ENCODE data around the gene DGKI.

The DGKI gene

DNA sequence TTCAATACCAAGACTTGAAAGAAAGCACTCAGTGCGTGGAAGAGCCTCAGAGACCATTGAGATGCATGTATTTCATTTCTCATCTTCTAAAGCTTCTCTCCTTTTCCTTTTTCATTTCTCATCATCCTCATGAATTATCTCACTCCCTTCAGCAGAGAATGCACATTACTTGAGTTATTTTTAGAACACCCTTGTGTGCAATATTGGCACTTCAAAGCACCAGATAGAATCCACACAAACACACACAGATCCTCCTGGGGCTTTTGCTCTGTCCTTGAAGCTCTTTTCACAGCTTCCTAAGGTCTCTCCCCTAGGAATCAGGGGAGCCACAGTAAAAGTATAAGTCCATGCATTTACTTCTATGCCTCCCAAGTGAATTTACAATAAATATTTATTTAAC is 18.3 kb downstream of the DGKI start:
- DNase-seq (ENCODE audit: low read depth in 2 of 2), result no peak
- TF ChIP-seq, protein P1, sequence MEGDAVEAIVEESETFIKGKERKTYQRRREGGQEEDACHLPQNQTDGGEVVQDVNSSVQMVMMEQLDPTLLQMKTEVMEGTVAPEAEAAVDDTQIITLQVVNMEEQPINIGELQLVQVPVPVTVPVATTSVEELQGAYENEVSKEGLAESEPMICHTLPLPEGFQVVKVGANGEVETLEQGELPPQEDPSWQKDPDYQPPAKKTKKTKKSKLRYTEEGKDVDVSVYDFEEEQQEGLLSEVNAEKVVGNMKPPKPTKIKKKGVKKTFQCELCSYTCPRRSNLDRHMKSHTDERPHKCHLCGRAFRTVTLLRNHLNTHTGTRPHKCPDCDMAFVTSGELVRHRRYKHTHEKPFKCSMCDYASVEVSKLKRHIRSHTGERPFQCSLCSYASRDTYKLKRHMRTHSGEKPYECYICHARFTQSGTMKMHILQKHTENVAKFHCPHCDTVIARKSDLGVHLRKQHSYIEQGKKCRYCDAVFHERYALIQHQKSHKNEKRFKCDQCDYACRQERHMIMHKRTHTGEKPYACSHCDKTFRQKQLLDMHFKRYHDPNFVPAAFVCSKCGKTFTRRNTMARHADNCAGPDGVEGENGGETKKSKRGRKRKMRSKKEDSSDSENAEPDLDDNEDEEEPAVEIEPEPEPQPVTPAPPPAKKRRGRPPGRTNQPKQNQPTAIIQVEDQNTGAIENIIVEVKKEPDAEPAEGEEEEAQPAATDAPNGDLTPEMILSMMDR (IDR thresholded peaks at IDR 0.05; ENCODE audit: low read depth, low read length), result no peak

DNA sequence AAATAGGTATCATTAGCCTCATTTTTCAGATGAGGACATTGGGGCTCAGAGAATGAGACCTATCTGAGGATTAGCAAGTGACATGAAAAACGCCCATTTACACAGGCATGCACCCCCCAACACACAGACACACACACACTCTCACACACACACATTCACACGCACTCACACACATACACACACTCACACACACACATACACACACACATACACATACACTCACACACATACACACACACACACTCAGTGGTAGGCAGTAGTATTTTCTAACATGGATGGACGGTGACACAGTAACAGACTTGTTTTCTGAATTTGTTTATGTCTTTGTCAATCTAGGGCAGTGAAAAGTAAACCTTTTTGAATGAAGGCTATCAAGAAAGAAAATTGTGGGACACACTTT is 21.3 kb downstream of the DGKI start:
- DNase-seq (ENCODE audit: low read depth in 2 of 2), result no peak
- no peak overlapping the region for H3K4me3 ChIP-seq (replicated peaks in 1 of 2; ENCODE audit: low read depth in 2 of 2, low read length in 2 of 2)
- TF ChIP-seq, protein P1 (IDR thresholded peaks at IDR 0.05; ENCODE audit: low read depth, low read length), result no peak

More for the DNA sequence above, 18.3 kb downstream of the DGKI start:
- no peak overlapping the region for H3K4me3 ChIP-seq (replicated peaks in 1 of 2; ENCODE audit: low read depth in 2 of 2, low read length in 2 of 2)

DNA sequence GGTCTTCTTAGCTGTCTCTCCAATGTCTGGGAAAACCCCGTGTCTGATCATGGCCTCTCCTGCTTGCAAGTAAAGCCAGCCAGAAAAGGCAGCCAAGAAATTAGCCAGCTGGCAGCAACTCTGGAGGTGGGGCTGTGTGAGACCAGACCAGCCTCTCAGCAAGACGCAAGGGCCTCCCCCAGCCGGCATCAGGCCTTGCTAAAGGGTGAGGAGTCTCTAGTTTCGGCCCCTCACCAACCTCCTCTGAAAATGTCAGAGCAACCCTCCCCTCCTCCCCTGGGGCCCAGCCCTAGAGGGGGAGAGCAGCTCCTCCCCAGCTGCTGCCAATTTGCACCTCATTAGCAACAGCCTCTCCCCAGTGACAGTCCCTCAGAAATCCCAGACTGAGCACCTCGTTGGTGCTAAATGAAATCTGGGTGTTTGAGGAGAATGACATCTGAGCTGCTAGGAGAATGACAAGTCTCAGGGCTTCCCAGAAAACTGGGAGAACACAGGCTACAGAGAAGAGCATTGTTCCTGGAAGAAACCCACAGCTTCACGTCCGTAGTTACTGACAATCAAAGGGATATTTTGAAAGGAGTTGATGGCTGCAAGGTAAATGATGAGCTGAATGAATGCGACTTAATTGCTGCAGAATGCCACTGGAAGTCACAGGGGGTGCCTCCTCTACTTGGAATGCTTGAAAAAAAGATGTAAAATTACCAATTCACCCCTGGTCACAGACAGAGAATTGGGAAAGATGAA is 25.9 kb downstream of the DGKI start:
- peak; percentile 85 to 86 for DNase-seq (ENCODE audit: low read depth in 2 of 2)
- no peak overlapping the region for H3K4me3 ChIP-seq (replicated peaks in 1 of 2; ENCODE audit: low read depth in 2 of 2, low read length in 2 of 2)
- TF ChIP-seq, protein P1 (IDR thresholded peaks at IDR 0.05; ENCODE audit: low read depth, low read length), result no peak

- no peak for DNase-seq (ENCODE audit: low read depth in 2 of 2)
- TF ChIP-seq, protein P1 (IDR thresholded peaks at IDR 0.05; ENCODE audit: low read depth, low read length), result no peak
- H3K4me3 ChIP-seq (replicated peaks in 1 of 2; ENCODE audit: low read depth in 2 of 2, low read length in 2 of 2), result no peak overlapping the region
Observed at GRCh38 chr7:137820156-137820555, 26.6 kb downstream of the DGKI start.

DNA sequence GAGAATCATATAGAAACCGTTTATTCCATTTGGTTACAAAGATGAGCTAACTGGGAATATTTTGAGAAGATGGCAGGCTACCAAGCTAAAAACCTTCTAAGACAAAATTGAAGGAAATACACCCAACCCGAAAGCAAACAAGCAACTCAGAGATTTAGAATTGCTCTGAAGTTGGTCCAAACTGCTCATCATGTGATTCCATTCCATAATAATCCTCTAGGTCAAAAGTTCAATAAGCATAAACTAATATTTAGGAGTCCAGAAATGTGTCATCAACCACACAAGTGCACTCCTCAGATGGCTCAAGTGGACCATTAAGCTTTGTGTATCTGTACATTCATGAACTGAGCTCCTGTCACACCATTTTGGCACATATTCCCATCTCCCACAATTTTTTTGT is 28.7 kb downstream of the DGKI start:
- peak; percentile 11 to 73 for DNase-seq (ENCODE audit: low read depth in 2 of 2)
- H3K4me3 ChIP-seq (replicated peaks in 1 of 2; ENCODE audit: low read depth in 2 of 2, low read length in 2 of 2), result no peak overlapping the region
- TF ChIP-seq, protein P1 (IDR thresholded peaks at IDR 0.05; ENCODE audit: low read depth, low read length), result no peak

DNA sequence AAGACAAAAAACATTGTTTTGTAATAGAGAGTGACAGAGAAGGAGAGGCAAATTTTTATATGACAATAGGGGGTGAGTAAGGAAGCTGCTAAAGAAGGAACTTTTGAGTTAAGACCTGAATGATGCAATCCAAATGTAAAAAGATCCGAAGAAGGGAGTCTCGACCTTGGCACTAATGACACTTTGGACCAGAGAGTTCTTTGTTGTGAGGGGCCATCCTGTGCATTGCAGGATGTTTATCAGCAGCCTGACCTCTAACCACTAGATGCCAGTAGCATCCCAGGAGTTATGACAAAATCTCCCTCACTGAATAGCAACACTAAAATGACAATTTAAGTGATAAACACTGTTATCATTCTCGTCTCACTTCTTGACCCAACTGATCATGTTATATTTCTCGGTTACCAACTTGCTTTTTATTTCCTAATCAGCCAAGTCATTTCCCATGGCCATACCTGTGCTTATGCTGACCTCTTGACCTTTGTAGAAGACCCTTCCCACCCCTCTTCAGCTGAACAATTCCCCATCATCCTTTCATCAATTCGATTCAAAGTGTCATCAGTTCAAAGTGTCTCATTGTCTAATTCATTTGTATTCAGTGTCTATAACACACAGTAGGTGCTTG is 30.0 kb downstream of the DGKI start:
- no peak overlapping the region for H3K4me3 ChIP-seq (replicated peaks in 1 of 2; ENCODE audit: low read depth in 2 of 2, low read length in 2 of 2)
- DNase-seq (ENCODE audit: low read depth in 2 of 2), result peak; percentile 19 to 55
- TF ChIP-seq, protein P1 (IDR thresholded peaks at IDR 0.05; ENCODE audit: low read depth, low read length), result peak; percentile 43

Measured in cardiac fibroblast (primary cell).